Ovary (tissue), 3 donors: ENCODE data around the gene GAREM1.

ENCODE experiments used
- CTCF ChIP-seq, 3 donors: fragments of 450-650 bp in 2 of 3; fragments of 200-600 bp in 1 of 3; IDR thresholded peaks; one replicate each; pipeline versions ENCODE4 v1.5.1 to v1.8.0; 2016 to 2022; ENCODE audit warnings: antibody characterized with exemption in 3 of 3, mild to moderate bottlenecking in 1 of 3
- EP300 ChIP-seq: sonication (generic); formaldehyde crosslinking; IDR thresholded peaks from one replicate; pipeline ENCODE4 v1.6.1; 2017; ENCODE audit warnings: antibody characterized with exemption
- POLR2A ChIP-seq: fragments of 450-650 bp; IDR thresholded peaks from one replicate; pipeline ENCODE4 v1.6.1; 2017; ENCODE audit warnings: antibody characterized with exemption, mild to moderate bottlenecking, moderate library complexity
- donor health status: DM: no; HTN: no; CAD: no.

- TF ChIP-seq CTCF (IDR thresholded peaks at IDR 0.05) (no peak), POLR2A (no peak), EP300 (no peak)
Observed at GRCh38 chr18:32275221-32275620, 195.5 kb downstream of the GAREM1 start.
